VCaP (cell line): ENCODE measurements around the gene XPO1.

Experiments used
- H3K27ac ChIP-seq: fragments of 450-650 bp; 2 replicates; pipeline ENCODE4 v1.5.1; 2017
- CTCF ChIP-seq: fragments of 450-650 bp; conservative IDR thresholded peaks from 2 replicates; pipeline ENCODE4 v1.5.1; 2017; ENCODE audit warnings: mild to moderate bottlenecking, moderate library complexity

The XPO1 gene

GRCh38 chr2:61537950-61538199, 281 bp downstream of the XPO1 start:
- no peak for TF ChIP-seq CTCF
- peak overlapping the region; percentile 97 for H3K27ac ChIP-seq

GRCh38 chr2:61537277-61537949, 743 bp downstream of the XPO1 start:
- peak overlapping the region; percentile 97 for H3K27ac ChIP-seq
- TF ChIP-seq CTCF, result no peak

GRCh38 chr2:61536572-61537276, 1.4 kb downstream of the XPO1 start:
- no peak for TF ChIP-seq CTCF

GRCh38 chr2:61536180-61536571, 2.0 kb downstream of the XPO1 start:
- peak overlapping the region; percentile 97 for H3K27ac ChIP-seq
- no peak for TF ChIP-seq CTCF

More at GRCh38 chr2:61536572-61537276, 1.4 kb downstream of the XPO1 start:
- H3K27ac ChIP-seq, result peak overlapping the region; percentile 97

- peak overlapping the region; percentile 97 for H3K27ac ChIP-seq
Observed at GRCh38 chr2:61535449-61535848, 2.7 kb downstream of the XPO1 start.

GRCh38 chr2:61534926-61535325, 3.2 kb downstream of the XPO1 start:
- no peak for TF ChIP-seq CTCF
- peak overlapping the region; percentile 97 for H3K27ac ChIP-seq

More at GRCh38 chr2:61535449-61535848, 2.7 kb downstream of the XPO1 start:
- TF ChIP-seq CTCF, result no peak

GRCh38 chr2:61530749-61531148, 7.4 kb downstream of the XPO1 start:
- no peak overlapping the region; the same call in 1 of the 2 replicates for H3K27ac ChIP-seq
- no peak for TF ChIP-seq CTCF
